ENCODE measurements around the gene SULT6B1.
"Not testable (repeated sequence)": the region's sequence is repeated elsewhere in the genome, so short reads cannot be mapped to it uniquely, and the experiment has no call there.

SULT6B1 gene

GRCh38 chr2:37196320-37197195, 8.1 kb upstream of the SULT6B1 start, which contains the start of gene CEBPZOS:
CEBPZOS (plus strand) TSS chr2:37196496; CDS start chr2:37199705, 3,209 bp downstream.
- DNase-seq (ENCODE audit: low read depth), result peak; percentile 79

- not testable (repeated sequence) for DNase-seq (ENCODE audit: low read depth)
These were observed 7.4 kb upstream of the SULT6B1 start for GRCh38 chr2:37195862-37196319.

- DNase-seq (ENCODE audit: low read depth), result no peak
These were observed 4.1 kb upstream of the SULT6B1 start for GRCh38 chr2:37192551-37192950.

GRCh38 chr2:37191747-37192146, 3.3 kb upstream of the SULT6B1 start:
- DNase-seq (ENCODE audit: low read depth), result no peak

GRCh38 chr2:37191253-37191652, 2.8 kb upstream of the SULT6B1 start:
- DNase-seq (ENCODE audit: low read depth), result no peak

GRCh38 chr2:37190290-37190689, 1.8 kb upstream of the SULT6B1 start:
- no peak for DNase-seq (ENCODE audit: low read depth)

- DNase-seq (ENCODE audit: low read depth), result no peak
These were observed 1.1 kb upstream of the SULT6B1 start for GRCh38 chr2:37189452-37190153.

- DNase-seq (ENCODE audit: low read depth), result no peak
These were observed 6.5 kb downstream of the SULT6B1 start for GRCh38 chr2:37181726-37182684.

GRCh38 chr2:37180640-37181039, 7.8 kb downstream of the SULT6B1 start:
- no peak for DNase-seq (ENCODE audit: low read depth)

GRCh38 chr2:37180006-37180639, 8.3 kb downstream of the SULT6B1 start:
- DNase-seq (ENCODE audit: low read depth), result no peak

- no peak for DNase-seq (ENCODE audit: low read depth)
These were observed 14.7 kb downstream of the SULT6B1 start for GRCh38 chr2:37173741-37174140.

- no peak for DNase-seq (ENCODE audit: low read depth)
These were observed 16.9 kb downstream of the SULT6B1 start for GRCh38 chr2:37171624-37171950.

GRCh38 chr2:37168217-37168981, 20.1 kb downstream of the SULT6B1 start:
- DNase-seq (ENCODE audit: low read depth), result no peak

- no peak for DNase-seq (ENCODE audit: low read depth)
These were observed 20.8 kb downstream of the SULT6B1 start for GRCh38 chr2:37167636-37168180.

- no peak for DNase-seq (ENCODE audit: low read depth)
These were observed 23.7 kb downstream of the SULT6B1 start for GRCh38 chr2:37164757-37165156.

GRCh38 chr2:37156857-37157714, 31.4 kb downstream of the SULT6B1 start, which contains the start of gene EIF2AK2:
EIF2AK2 (minus strand) TSS chr2:37156980; CDS start chr2:37147806, 9,174 bp downstream.
- peak; percentile 46 for DNase-seq (ENCODE audit: low read depth)

GRCh38 chr2:37156071-37156856, 32.2 kb downstream of the SULT6B1 start:
- no peak for DNase-seq (ENCODE audit: low read depth)

- no peak for DNase-seq (ENCODE audit: low read depth)
These were observed 33.7 kb downstream of the SULT6B1 start for GRCh38 chr2:37154785-37155184.

- DNase-seq (ENCODE audit: low read depth), result no peak
These were observed 35.2 kb downstream of the SULT6B1 start for GRCh38 chr2:37153224-37153623.

Data from stimulated activated CD8-positive, alpha-beta memory T cell treated with anti-CD3 and anti-CD28 coated beads, Interleukin-7, amount 100 ng/mL, for 24 hours (primary cell).